ENCODE data around the gene GIPR.

GRCh38 chr19:45629704-45630103, 38.3 kb upstream of the GIPR start:
- TF ChIP-seq POLR2A (IDR thresholded peaks at IDR 0.05) (no peak), CTCF (IDR thresholded peaks at IDR 0.05 in 4 of 5, conservative IDR thresholded peaks at IDR 0.05 in 1 of 5) (no peak)

All from gastrocnemius medialis (tissue), 4 donors.